ENCODE data around the gene ZC3H7A.

ZC3H7A gene

DNA sequence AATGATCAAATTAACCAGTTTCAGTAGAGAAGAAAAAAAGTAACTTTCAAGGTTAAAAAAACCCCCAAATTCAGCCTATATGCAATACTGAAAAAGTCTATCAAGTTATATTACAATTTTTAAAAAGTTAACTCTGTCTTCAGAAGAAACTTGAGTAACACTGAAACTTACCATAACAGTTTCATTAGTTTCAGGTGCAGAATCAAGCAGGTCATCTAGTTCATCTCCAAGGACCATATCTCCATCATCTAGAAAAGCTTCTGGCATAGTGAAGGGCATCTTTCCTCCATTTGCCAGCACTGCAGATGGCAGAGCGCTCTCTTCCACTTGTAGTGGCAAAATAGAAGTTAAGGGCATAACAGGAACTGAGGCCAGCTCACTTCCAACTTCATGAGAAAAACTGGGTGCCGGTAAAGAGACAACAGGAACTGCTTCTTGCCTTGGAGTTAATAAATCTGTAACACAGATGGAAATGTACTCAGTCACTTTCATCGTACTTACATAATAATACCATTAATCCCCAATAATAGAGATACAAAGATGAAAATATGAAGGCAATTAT, 22.9 kb downstream of the ZC3H7A start (continued):
- TF ChIP-seq, protein P1, sequence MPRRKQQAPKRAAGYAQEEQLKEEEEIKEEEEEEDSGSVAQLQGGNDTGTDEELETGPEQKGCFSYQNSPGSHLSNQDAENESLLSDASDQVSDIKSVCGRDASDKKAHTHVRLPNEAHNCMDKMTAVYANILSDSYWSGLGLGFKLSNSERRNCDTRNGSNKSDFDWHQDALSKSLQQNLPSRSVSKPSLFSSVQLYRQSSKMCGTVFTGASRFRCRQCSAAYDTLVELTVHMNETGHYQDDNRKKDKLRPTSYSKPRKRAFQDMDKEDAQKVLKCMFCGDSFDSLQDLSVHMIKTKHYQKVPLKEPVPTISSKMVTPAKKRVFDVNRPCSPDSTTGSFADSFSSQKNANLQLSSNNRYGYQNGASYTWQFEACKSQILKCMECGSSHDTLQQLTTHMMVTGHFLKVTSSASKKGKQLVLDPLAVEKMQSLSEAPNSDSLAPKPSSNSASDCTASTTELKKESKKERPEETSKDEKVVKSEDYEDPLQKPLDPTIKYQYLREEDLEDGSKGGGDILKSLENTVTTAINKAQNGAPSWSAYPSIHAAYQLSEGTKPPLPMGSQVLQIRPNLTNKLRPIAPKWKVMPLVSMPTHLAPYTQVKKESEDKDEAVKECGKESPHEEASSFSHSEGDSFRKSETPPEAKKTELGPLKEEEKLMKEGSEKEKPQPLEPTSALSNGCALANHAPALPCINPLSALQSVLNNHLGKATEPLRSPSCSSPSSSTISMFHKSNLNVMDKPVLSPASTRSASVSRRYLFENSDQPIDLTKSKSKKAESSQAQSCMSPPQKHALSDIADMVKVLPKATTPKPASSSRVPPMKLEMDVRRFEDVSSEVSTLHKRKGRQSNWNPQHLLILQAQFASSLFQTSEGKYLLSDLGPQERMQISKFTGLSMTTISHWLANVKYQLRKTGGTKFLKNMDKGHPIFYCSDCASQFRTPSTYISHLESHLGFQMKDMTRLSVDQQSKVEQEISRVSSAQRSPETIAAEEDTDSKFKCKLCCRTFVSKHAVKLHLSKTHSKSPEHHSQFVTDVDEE (CRISPR knock-in tag; IDR thresholded peaks at IDR 0.05), result no peak
- TF ChIP-seq ISL1 (CRISPR knock-in tag; IDR thresholded peaks at IDR 0.05) (no peak), ZNF8 (CRISPR knock-in tag; IDR thresholded peaks at IDR 0.05) (no peak), ZFP30 (CRISPR knock-in tag; IDR thresholded peaks at IDR 0.05) (no peak), BACH2 (CRISPR knock-in tag; IDR thresholded peaks at IDR 0.05; ENCODE audit: borderline replicate concordance) (no peak)

DNA sequence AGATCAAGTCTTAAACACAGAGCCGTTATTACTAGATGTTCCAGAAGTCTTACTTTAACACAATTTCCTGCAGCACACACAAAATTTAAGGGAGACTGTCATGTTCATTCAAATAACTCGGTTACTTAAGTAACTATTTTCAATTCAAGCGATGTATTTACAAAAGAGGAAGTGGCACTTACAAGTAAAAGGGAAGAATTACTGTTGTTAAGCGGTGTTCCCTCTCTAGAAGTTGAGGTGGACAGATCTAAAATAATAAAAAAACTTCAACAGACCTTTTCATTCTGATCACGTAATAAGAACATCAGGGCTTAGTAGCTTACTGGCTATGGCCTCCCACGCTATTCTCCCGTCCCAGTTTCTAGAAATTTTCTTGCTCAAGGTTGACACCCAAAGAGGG, 28.2 kb downstream of the ZC3H7A start:
- TF ChIP-seq, protein P2, sequence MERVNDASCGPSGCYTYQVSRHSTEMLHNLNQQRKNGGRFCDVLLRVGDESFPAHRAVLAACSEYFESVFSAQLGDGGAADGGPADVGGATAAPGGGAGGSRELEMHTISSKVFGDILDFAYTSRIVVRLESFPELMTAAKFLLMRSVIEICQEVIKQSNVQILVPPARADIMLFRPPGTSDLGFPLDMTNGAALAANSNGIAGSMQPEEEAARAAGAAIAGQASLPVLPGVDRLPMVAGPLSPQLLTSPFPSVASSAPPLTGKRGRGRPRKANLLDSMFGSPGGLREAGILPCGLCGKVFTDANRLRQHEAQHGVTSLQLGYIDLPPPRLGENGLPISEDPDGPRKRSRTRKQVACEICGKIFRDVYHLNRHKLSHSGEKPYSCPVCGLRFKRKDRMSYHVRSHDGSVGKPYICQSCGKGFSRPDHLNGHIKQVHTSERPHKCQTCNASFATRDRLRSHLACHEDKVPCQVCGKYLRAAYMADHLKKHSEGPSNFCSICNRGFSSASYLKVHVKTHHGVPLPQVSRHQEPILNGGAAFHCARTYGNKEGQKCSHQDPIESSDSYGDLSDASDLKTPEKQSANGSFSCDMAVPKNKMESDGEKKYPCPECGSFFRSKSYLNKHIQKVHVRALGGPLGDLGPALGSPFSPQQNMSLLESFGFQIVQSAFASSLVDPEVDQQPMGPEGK (CRISPR knock-in tag; IDR thresholded peaks at IDR 0.05; ENCODE audit: borderline replicate concordance), result no peak
- TF ChIP-seq, protein P3, sequence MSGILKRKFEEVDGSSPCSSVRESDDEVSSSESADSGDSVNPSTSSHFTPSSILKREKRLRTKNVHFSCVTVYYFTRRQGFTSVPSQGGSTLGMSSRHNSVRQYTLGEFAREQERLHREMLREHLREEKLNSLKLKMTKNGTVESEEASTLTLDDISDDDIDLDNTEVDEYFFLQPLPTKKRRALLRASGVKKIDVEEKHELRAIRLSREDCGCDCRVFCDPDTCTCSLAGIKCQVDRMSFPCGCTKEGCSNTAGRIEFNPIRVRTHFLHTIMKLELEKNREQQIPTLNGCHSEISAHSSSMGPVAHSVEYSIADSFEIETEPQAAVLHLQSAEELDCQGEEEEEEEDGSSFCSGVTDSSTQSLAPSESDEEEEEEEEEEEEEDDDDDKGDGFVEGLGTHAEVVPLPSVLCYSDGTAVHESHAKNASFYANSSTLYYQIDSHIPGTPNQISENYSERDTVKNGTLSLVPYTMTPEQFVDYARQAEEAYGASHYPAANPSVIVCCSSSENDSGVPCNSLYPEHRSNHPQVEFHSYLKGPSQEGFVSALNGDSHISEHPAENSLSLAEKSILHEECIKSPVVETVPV (CRISPR knock-in tag; IDR thresholded peaks at IDR 0.05), result no peak
- no peak for TF ChIP-seq PPARA (CRISPR knock-in tag; IDR thresholded peaks at IDR 0.05; ENCODE audit: borderline replicate concordance)
- no peak for TF ChIP-seq ZC3H10 (CRISPR knock-in tag; IDR thresholded peaks at IDR 0.05)
- no peak for TF ChIP-seq ZNF8 (CRISPR knock-in tag; IDR thresholded peaks at IDR 0.05)
- no peak for TF ChIP-seq BACH2 (CRISPR knock-in tag; IDR thresholded peaks at IDR 0.05; ENCODE audit: borderline replicate concordance)
- no peak for TF ChIP-seq CSDC2 (CRISPR knock-in tag; IDR thresholded peaks at IDR 0.05)
- TF ChIP-seq ZNF565 (CRISPR knock-in tag; conservative IDR thresholded peaks at IDR 0.05; ENCODE audit: low read depth), result no peak
- no peak for TF ChIP-seq RARB (CRISPR knock-in tag; IDR thresholded peaks at IDR 0.05)
- no peak for TF ChIP-seq OSR1 (CRISPR knock-in tag; IDR thresholded peaks at IDR 0.05)
- TF ChIP-seq TOX (CRISPR knock-in tag; IDR thresholded peaks at IDR 0.05; ENCODE audit: borderline replicate concordance), result no peak
- TF ChIP-seq ZFP30 (CRISPR knock-in tag; IDR thresholded peaks at IDR 0.05), result no peak
- no peak for TF ChIP-seq ZNF70 (CRISPR knock-in tag; IDR thresholded peaks at IDR 0.05)
- no peak for TF ChIP-seq ESRRG (CRISPR knock-in tag; IDR thresholded peaks at IDR 0.05)
- TF ChIP-seq, protein P1 (CRISPR knock-in tag; IDR thresholded peaks at IDR 0.05), result no peak
- TF ChIP-seq SNAI2 (CRISPR knock-in tag; IDR thresholded peaks at IDR 0.05), result no peak
- TF ChIP-seq ARNTL (CRISPR knock-in tag; IDR thresholded peaks at IDR 0.05; ENCODE audit: borderline replicate concordance, low read depth), result no peak
- ATAC-seq, result no peak

DNA sequence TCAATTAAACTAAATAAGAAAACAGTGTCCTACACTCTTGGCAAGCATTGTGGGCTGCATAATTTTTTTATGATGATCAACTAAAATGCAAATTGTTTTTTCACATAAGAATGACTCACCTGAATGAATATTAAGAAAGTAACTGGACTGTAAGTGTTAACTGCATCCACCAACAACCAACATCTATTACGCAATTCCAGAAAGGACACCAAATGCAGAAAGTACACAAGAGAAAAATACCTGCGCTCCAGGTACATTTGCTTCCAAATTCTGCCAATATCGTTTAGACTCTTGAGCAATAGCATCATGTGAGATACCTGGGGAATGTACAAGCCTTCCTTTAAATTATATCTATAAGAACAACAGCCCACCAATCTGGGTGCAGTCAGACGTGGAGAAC, 34.6 kb downstream of the ZC3H7A start:
- ATAC-seq, result no peak
- TF ChIP-seq PPARA (CRISPR knock-in tag; IDR thresholded peaks at IDR 0.05; ENCODE audit: borderline replicate concordance) (no peak), ZNF565 (CRISPR knock-in tag; conservative IDR thresholded peaks at IDR 0.05; ENCODE audit: low read depth) (no peak), BACH2 (CRISPR knock-in tag; IDR thresholded peaks at IDR 0.05; ENCODE audit: borderline replicate concordance) (no peak), OSR1 (CRISPR knock-in tag; IDR thresholded peaks at IDR 0.05) (no peak), ZC3H10 (CRISPR knock-in tag; IDR thresholded peaks at IDR 0.05) (no peak)
- TF ChIP-seq, protein P3 (CRISPR knock-in tag; IDR thresholded peaks at IDR 0.05), result no peak
- TF ChIP-seq, protein P1 (CRISPR knock-in tag; IDR thresholded peaks at IDR 0.05), result no peak
- TF ChIP-seq, protein P4, sequence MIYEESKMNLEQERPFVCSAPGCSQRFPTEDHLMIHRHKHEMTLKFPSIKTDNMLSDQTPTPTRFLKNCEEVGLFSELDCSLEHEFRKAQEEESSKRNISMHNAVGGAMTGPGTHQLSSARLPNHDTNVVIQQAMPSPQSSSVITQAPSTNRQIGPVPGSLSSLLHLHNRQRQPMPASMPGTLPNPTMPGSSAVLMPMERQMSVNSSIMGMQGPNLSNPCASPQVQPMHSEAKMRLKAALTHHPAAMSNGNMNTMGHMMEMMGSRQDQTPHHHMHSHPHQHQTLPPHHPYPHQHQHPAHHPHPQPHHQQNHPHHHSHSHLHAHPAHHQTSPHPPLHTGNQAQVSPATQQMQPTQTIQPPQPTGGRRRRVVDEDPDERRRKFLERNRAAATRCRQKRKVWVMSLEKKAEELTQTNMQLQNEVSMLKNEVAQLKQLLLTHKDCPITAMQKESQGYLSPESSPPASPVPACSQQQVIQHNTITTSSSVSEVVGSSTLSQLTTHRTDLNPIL (CRISPR knock-in tag; IDR thresholded peaks at IDR 0.05; ENCODE audit: low read depth), result no peak
- TF ChIP-seq, protein P5, sequence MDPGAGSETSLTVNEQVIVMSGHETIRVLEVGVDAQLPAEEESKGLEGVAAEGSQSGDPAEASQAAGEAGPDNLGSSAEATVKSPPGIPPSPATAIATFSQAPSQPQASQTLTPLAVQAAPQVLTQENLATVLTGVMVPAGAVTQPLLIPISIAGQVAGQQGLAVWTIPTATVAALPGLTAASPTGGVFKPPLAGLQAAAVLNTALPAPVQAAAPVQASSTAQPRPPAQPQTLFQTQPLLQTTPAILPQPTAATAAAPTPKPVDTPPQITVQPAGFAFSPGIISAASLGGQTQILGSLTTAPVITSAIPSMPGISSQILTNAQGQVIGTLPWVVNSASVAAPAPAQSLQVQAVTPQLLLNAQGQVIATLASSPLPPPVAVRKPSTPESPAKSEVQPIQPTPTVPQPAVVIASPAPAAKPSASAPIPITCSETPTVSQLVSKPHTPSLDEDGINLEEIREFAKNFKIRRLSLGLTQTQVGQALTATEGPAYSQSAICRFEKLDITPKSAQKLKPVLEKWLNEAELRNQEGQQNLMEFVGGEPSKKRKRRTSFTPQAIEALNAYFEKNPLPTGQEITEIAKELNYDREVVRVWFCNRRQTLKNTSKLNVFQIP (CRISPR knock-in tag; IDR thresholded peaks at IDR 0.05; ENCODE audit: borderline replicate concordance, low read depth), result no peak

Data from SK-N-SH treated with all-trans-retinoic acid at 6 μM for 48 hours (cell line).